Left ventricle myocardium superior (tissue), 1 donor: ENCODE data around the gene TRAPPC14. TPM values are rescaled to one million over a fixed set of nuclear protein-coding genes. Genes with fewer than 3 reads are reported as not detected.
A peak's percentile ranks its signal among the peaks of the same experiment; 100 is the strongest.

Experiments
- ATAC-seq: fragments of 200-7000 bp; cut with Tn5 transposase; one replicate; pipeline ENCODE4 v1.9.1; 2020; ENCODE audit warnings: mild to moderate bottlenecking, moderate library complexity
- DNase-seq: peaks from one replicate; pipeline ENCODE4 v3.0.0-alpha.2; 2020
- intact Hi-C: fragments of 100-400 bp; cut with micrococcal nuclease; formaldehyde crosslinking; loops from one replicate; pipeline ENCODE4 v1.11.0; 2022
- microRNA-seq: library from miRNA; unstranded; fragments of <30 nt; microRNA quantifications from one replicate; pipeline ENCODE4 v1.2.0, GENCODE V29; 2020; ENCODE audit warnings: borderline number of aligned reads
- total RNA-seq: library from RNA; stranded (reverse); fragmentation: NEBNext Ultra II Directional; extraction: Animal tissue kit (Norgen Biotek cat#: 25700); gene quantifications from one replicate; pipeline ENCODE4 v1.2.1, GENCODE V29; 2021
- donor health status: DM: no; HTN: yes; CAD: no; lungs with severe emphysema.

The TRAPPC14 gene
- total RNA-seq, 1 donor from 2014 or later, result 6.8 TPM

- intact Hi-C loops, result no loop called here
- ATAC-seq, result no peak
- DNase-seq, result peak; percentile 17
These were observed 46.6 kb downstream of the TRAPPC14 start for GRCh38 chr7:100111914-100112313.

- intact Hi-C loops, result no loop called here
- DNase-seq (no peak), ATAC-seq (no peak)
These were observed 47.4 kb downstream of the TRAPPC14 start for GRCh38 chr7:100111156-100111555.

- no peak for DNase-seq
- intact Hi-C loops, result no loop called here
- ATAC-seq, result no peak
These were observed 48.9 kb downstream of the TRAPPC14 start for GRCh38 chr7:100109521-100110163.

GRCh38 chr7:100107890-100108289 is 50.6 kb downstream of the TRAPPC14 start:
- DNase-seq (peak; percentile 26), ATAC-seq (no peak)
- intact Hi-C loops, result no loop called here

- DNase-seq (peak; percentile 26), ATAC-seq (no peak)
- intact Hi-C loops, result no loop called here
These were observed 51.3 kb downstream of the TRAPPC14 start for GRCh38 chr7:100107125-100107737.

- ATAC-seq (no peak), DNase-seq (peak; percentile 27)
- intact Hi-C loops, result no loop called here
These were observed 51.9 kb downstream of the TRAPPC14 start for GRCh38 chr7:100106633-100107032.

GRCh38 chr7:100105534-100105933 is 53.0 kb downstream of the TRAPPC14 start:
- DNase-seq, result no peak
- intact Hi-C loops, result no loop called here

More at GRCh38 chr7:100105534-100105933, 53.0 kb downstream of the TRAPPC14 start:
- ATAC-seq, result no peak

Small RNA genes lying within 50 kb of the gene (microRNA-seq; reads per million reads assigned to microRNA genes)
- gene MIR4658, result not detected

Other genes starting within 250 kb of the TRAPPC14 start
- 7.1 TPM for gene TRIM4, start 239.2 kb downstream of the TRAPPC14 start, total RNA-seq
- gene GJC3, start 229.1 kb downstream of the TRAPPC14 start, total RNA-seq, result 0.30 TPM
- 70.9 TPM for gene AZGP1, start 182.7 kb downstream of the TRAPPC14 start, total RNA-seq
- gene ZKSCAN1, start 143.1 kb downstream of the TRAPPC14 start, total RNA-seq, result 33.3 TPM
- 7.7 TPM for gene ZSCAN21, start 108.9 kb downstream of the TRAPPC14 start, total RNA-seq
- gene ZNF3, start 77.0 kb downstream of the TRAPPC14 start, total RNA-seq, result 15.6 TPM
- 126 TPM for gene COPS6, start 69.8 kb downstream of the TRAPPC14 start, total RNA-seq
- 23.9 TPM for gene MCM7, start 57.3 kb downstream of the TRAPPC14 start, total RNA-seq
- gene AP4M1, start 57.1 kb downstream of the TRAPPC14 start, total RNA-seq, result 15.3 TPM
- 31.9 TPM for gene TAF6, start 39.4 kb downstream of the TRAPPC14 start, total RNA-seq
- gene CNPY4, start 39.1 kb downstream of the TRAPPC14 start, total RNA-seq, result 10.8 TPM
- gene MBLAC1, start 31.8 kb downstream of the TRAPPC14 start, total RNA-seq, result 2.8 TPM
- 104 TPM for gene LAMTOR4, start 9.8 kb downstream of the TRAPPC14 start, total RNA-seq
- 2.0 TPM for gene GAL3ST4, start 9.9 kb upstream of the TRAPPC14 start, total RNA-seq
- gene GPC2, start 18.7 kb upstream of the TRAPPC14 start, total RNA-seq, result 0.35 TPM
- gene STAG3, start 19.2 kb upstream of the TRAPPC14 start, total RNA-seq, result 0.74 TPM
- gene PVRIG, start 61.2 kb upstream of the TRAPPC14 start, total RNA-seq, result not detected
- gene SPDYE3, start 149.0 kb upstream of the TRAPPC14 start, total RNA-seq, result not detected
- 10.9 TPM for gene PILRB, start 199.4 kb upstream of the TRAPPC14 start, total RNA-seq
- gene PILRA, start 214.8 kb upstream of the TRAPPC14 start, total RNA-seq, result 3.2 TPM